ENCODE data around the gene P2RY11.
A peak's percentile ranks its signal among the peaks of the same experiment; 100 is the strongest.

The P2RY11 gene

GRCh38 chr19:10093295-10094186, 18.0 kb upstream of the P2RY11 start:
- no peak for DNase-seq

GRCh38 chr19:10095622-10095947, 15.9 kb upstream of the P2RY11 start:
- DNase-seq: no peak

GRCh38 chr19:10095948-10096614, 15.4 kb upstream of the P2RY11 start:
- peak; percentile 91 for DNase-seq

GRCh38 chr19:10096615-10096963, 14.9 kb upstream of the P2RY11 start:
- peak; percentile 21 for DNase-seq

- no peak for DNase-seq
These were observed 11.2 kb upstream of the P2RY11 start for GRCh38 chr19:10100163-10100785.

- DNase-seq: no peak
These were observed 8.7 kb upstream of the P2RY11 start for GRCh38 chr19:10102787-10103236.

- DNase-seq: no peak
These were observed 7.4 kb upstream of the P2RY11 start for GRCh38 chr19:10104130-10104513.

GRCh38 chr19:10104665-10105508, 6.6 kb upstream of the P2RY11 start:
- no peak for DNase-seq

GRCh38 chr19:10105509-10106099, 5.9 kb upstream of the P2RY11 start:
- DNase-seq: no peak

- peak; percentile 94 for DNase-seq
These were observed 5.2 kb upstream of the P2RY11 start, which contains the start of gene PPAN for GRCh38 chr19:10106100-10106936. TSS of gene PPAN (plus strand) at chr19:10106362. CDS start at chr19:10106395, 33 bp downstream.

GRCh38 chr19:10107254-10107653, 4.2 kb upstream of the P2RY11 start:
- no peak for DNase-seq

- no peak for DNase-seq
These were observed 3.6 kb upstream of the P2RY11 start for GRCh38 chr19:10107817-10108367.

GRCh38 chr19:10109528-10109927, 2.0 kb upstream of the P2RY11 start:
- no peak for DNase-seq

GRCh38 chr19:10110076-10110971, 1.2 kb upstream of the P2RY11 start:
- DNase-seq: no peak

GRCh38 chr19:10110972-10111317, 548 bp upstream of the P2RY11 start:
- no peak for DNase-seq

GRCh38 chr19:10112037-10112761, 706 bp downstream of the P2RY11 start:
- no peak for DNase-seq

- DNase-seq: no peak
These were observed 1.6 kb downstream of the P2RY11 start for GRCh38 chr19:10112895-10113591.

GRCh38 chr19:10113592-10113963, 2.1 kb downstream of the P2RY11 start:
- no peak for DNase-seq

Measured in DMS79 (cell line).